Vagina (tissue), 2 donors: ENCODE results near the gene ZNF672. TPM values are rescaled to one million over a fixed set of nuclear protein-coding genes. Genes with fewer than 3 reads are reported as not detected.

Experiments
- DNase-seq, 2 donors: peaks; one replicate each; pipeline ENCODE4 v3.0.0-alpha.2; 2017; ENCODE audit errors: extremely low spot score in 2 of 2
- H3K27ac ChIP-seq: fragments of 200-600 bp; sonication (generic); one replicate; pipeline ENCODE4 v1.5.1; 2019
- H3K27me3 ChIP-seq: fragments of 200-600 bp; sonication (generic); one replicate; pipeline ENCODE4 v1.5.1; 2019
- H3K36me3 ChIP-seq, 2 donors: fragments of 200-600 bp; sonication (generic); one replicate each; pipeline ENCODE4 v1.5.1; 2017 to 2019
- H3K4me1 ChIP-seq: fragments of 200-600 bp; sonication (generic); one replicate; pipeline ENCODE4 v1.5.1; 2019
- H3K4me3 ChIP-seq, 2 donors: fragments of 200-600 bp; sonication (generic); 1 replicate in 1 of 2; 2 replicates in 1 of 2; pipeline ENCODE4 v1.5.1; 2016 to 2019
- H3K9me3 ChIP-seq: fragments of 200-600 bp; sonication (generic); one replicate; pipeline ENCODE4 v1.5.1; 2019
- CTCF ChIP-seq, 3 experiments: fragments of 450-650 bp in 2 of 3; fragments of 200-600 bp in 1 of 3; sonication (generic) in 1 of 3; IDR thresholded peaks; one replicate each; pipeline ENCODE4 v1.5.1; 2017 to 2019; ENCODE audit warnings: antibody characterized with exemption in 3 of 3, mild to moderate bottlenecking in 2 of 3, moderate library complexity in 2 of 3
- POLR2A ChIP-seq, 2 donors: fragments of 450-650 bp; IDR thresholded peaks; one replicate each; pipeline ENCODE4 v1.6.1; 2017; ENCODE audit warnings: antibody characterized with exemption in 2 of 2, mild to moderate bottlenecking in 2 of 2, moderate library complexity in 2 of 2
- POLR2AphosphoS5 ChIP-seq, 2 donors: sonication (generic); formaldehyde crosslinking; IDR thresholded peaks; one replicate each; pipeline ENCODE4 v1.9.0; 2017; ENCODE audit warnings: antibody characterized with exemption in 2 of 2, mild to moderate bottlenecking in 2 of 2, low read depth in 1 of 2; ENCODE audit not compliant: insufficient read depth in 1 of 2
- intact Hi-C: fragments of 100-400 bp; cut with DNase I; formaldehyde crosslinking; loops from one replicate; pipeline ENCODE4 v1.15.1; 2023
- total RNA-seq: library from RNA; depleted of rRNA; stranded (reverse); fragments of >200 nt; gene quantifications from one replicate; pipeline ENCODE4 v1.2.3, GENCODE V29; 2016

The ZNF672 gene
- total RNA-seq, 1 donor from 2014 or later = 44.9 TPM

DNA sequence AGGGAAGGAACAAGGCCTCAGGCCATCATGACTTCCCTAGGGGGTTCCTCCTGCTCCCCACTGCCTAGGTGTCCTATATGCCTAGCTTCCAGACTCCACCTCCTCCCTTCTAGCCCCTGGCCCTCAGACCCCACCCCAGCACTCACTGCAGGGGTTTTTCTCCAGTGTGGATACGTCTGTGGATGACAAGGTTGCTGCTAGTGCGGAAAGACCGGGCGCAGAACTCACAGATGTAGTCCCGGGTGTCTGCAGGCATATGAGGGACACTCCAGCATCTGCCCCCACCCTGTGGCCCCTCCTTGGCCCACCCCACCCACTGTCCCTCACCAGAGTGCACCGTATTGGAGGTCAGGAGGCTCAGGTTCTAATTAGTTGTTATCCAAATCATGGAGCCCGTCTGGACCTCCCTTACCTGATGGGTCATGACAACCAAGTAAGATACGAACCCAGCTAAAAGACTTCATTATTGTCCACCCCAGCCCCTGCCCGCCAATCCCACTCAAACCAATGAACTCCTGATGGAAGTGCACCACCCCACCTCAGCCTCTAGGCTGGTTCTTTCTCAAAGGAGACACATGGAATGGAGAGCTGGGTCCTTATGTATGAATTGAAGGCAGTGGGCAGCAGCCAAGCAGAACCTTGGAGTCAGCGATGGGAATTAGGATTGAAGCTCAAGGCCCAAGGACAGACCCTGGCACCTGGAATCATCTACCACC lies 12.7 kb downstream of the ZNF672 start:
- Histone ChIP-seq H3K36me3 (peaks cover 0 to 28% of the 10 kb centered on the region in 2 donors), H3K4me1 (no peaks in the 10 kb centered on the region), H3K27me3 (no peaks in the 10 kb centered on the region), H3K9me3 (no peaks in the 10 kb centered on the region), H3K4me3 (no peak overlapping the region), H3K27ac (no peak overlapping the region)
- no peak for DNase-seq
- intact Hi-C loops = no loop called here
- TF ChIP-seq POLR2AphosphoS5 (IDR thresholded peaks at IDR 0.05; ENCODE audit: insufficient read depth in 1 of 2, low read depth in 1 of 2) (no peak), POLR2A (IDR thresholded peaks at IDR 0.05) (no peak), CTCF (IDR thresholded peaks at IDR 0.05) (no peak)

DNA sequence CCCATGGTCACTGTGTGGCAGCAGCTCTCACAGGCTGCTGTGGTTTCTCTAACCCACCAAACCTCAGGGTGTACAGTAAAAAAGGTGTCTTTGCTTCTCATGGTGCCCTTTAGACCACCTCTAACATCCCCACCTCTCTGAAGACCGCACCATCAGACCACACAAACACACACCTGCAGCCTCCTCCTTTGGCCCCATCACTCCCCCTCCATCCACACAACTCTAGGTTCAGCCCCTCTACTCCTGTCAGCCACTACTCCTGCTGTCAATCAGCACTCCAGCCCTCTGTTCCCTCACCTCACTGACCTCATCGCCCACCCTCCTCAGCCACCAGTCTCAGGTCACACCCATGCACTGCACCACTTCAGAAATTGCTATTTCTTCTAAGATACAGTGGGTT lies 13.4 kb downstream of the ZNF672 start:
- no peaks in the 10 kb centered on the region for H3K9me3 ChIP-seq
- H3K27me3 ChIP-seq = no peaks in the 10 kb centered on the region
- intact Hi-C loops = no loop called here
- H3K27ac ChIP-seq = no peak overlapping the region
- no peak for TF ChIP-seq POLR2A (IDR thresholded peaks at IDR 0.05)
- TF ChIP-seq CTCF (IDR thresholded peaks at IDR 0.05) = no peak
- TF ChIP-seq POLR2AphosphoS5 (IDR thresholded peaks at IDR 0.05; ENCODE audit: insufficient read depth in 1 of 2, low read depth in 1 of 2) = no peak
- no peaks in the 10 kb centered on the region for H3K4me1 ChIP-seq
- H3K4me3 ChIP-seq = no peak overlapping the region
- DNase-seq = no peak
- H3K36me3 ChIP-seq = peaks cover 0 to 21% of the 10 kb centered on the region in 2 donors

- TF ChIP-seq CTCF (IDR thresholded peaks at IDR 0.05) = no peak
- TF ChIP-seq POLR2A (IDR thresholded peaks at IDR 0.05) = no peak
- TF ChIP-seq POLR2AphosphoS5 (IDR thresholded peaks at IDR 0.05; ENCODE audit: insufficient read depth in 1 of 2, low read depth in 1 of 2) = no peak
- Histone ChIP-seq H3K9me3 (no peaks in the 10 kb centered on the region), H3K36me3 (peaks cover 0 to 8% of the 10 kb centered on the region in 2 donors), H3K27me3 (no peaks in the 10 kb centered on the region), H3K4me1 (peaks cover 7% of the 10 kb centered on the region), H3K4me3 (no peak overlapping the region), H3K27ac (no peak overlapping the region)
- no peak for DNase-seq
- intact Hi-C loops = no loop called here
These were observed 14.7 kb downstream of the ZNF672 start for GRCh38 chr1:248852481-248853405.

DNA sequence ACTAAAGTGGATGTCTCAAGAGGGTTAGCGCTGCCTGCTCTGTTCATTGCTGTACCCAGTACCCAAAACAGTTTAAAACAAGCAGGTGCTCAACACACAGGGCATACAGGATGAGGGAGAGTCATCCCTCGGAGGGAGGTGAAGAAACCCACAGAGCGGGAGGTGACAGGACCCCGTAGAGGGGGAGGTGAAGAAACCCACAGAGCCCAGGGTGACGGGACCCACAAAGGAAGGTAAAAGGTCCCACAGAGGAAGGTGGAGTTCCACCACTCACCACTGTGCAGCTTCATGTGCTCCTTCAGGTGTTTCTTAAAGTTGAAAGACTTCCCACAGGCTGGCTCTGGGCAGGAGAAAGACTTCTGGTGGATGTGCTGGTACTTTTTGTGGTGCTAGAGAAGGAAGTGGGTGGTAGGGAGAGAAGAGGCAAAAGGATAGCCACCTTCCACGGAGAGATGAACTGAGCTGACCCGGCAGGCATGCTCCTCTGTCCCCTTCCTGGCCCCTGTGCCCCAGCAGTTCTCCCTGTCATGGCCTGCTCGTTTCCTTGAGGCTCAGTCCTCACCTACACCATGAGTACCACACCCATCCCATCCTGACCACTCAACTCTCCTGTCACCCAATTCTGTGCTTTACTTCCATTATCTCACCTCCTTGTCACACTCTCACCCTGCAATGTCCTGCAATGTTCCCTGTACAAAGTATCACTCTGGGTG lies 15.8 kb downstream of the ZNF672 start:
- no peaks in the 10 kb centered on the region for H3K36me3 ChIP-seq

More for the DNA sequence above, 15.8 kb downstream of the ZNF672 start:
- no peak for TF ChIP-seq POLR2A (IDR thresholded peaks at IDR 0.05)
- TF ChIP-seq POLR2AphosphoS5 (IDR thresholded peaks at IDR 0.05; ENCODE audit: insufficient read depth in 1 of 2, low read depth in 1 of 2) = no peak
- no peak for TF ChIP-seq CTCF (IDR thresholded peaks at IDR 0.05)
- intact Hi-C loops = no loop called here
- H3K9me3 ChIP-seq = no peaks in the 10 kb centered on the region
- no peaks in the 10 kb centered on the region for H3K27me3 ChIP-seq
- H3K4me3 ChIP-seq = no peak overlapping the region
- H3K27ac ChIP-seq = no peak overlapping the region
- no peak for DNase-seq
- peaks cover 14% of the 10 kb centered on the region for H3K4me1 ChIP-seq
